Measurements from ENCODE around the gene SLC35A1. TPM values are rescaled to one million over a fixed set of nuclear protein-coding genes. Genes with fewer than 3 reads are reported as not detected.

SLC35A1 gene
- total and polyA plus RNA-seq, 2 of the 4 experiments (the other 2 are of a cell fraction) = 9.7 to 12.4 TPM

DNA sequence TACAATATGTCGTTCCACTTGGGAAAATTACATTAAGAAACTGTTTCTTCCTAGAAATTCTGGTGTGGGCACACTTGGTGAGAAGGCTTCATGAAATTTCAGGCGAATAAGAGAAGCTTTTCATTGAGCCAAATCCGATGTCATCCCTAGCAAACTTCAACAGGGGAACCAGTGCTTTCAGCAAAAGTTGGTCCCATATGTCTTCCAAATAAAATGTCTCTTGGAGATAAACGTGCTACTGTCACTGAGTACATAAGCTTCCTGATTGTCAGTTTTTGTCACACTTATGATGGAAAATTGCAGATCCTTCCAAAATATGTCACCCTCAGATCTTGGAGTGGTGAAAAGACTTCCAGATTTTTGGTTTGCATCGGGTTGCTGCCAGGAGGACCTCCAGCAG, 31.1 kb upstream of the SLC35A1 start:
- Histone ChIP-seq H2BK120ac (ENCODE audit: low read depth, low read length) (no peak overlapping the region), H4K5ac (ENCODE audit: low read depth, low read length) (no peak overlapping the region), H3K4me2 (ENCODE audit: low read depth, low read length) (no peak overlapping the region), H3K14ac (replicated peaks; ENCODE audit: low read depth, low read length) (no peak overlapping the region), H3K4me1 (ENCODE audit: control insufficient read depth, insufficient read depth, low read length) (no peaks in the 10 kb centered on the region), H4K8ac (ENCODE audit: low read depth in 2 of 2, low read length in 2 of 2) (no peak overlapping the region), H3K56ac (ENCODE audit: extremely low read depth, insufficient read depth, low read length) (no peak overlapping the region), H3K27me3 (ENCODE audit: control insufficient read depth, insufficient read depth, low read length) (no peaks in the 10 kb centered on the region), H2AFZ (replicated peaks; ENCODE audit: low read length, poor library complexity) (no peak overlapping the region), H3K27ac (ENCODE audit: insufficient read depth, low read length) (no peak overlapping the region), H2BK20ac (ENCODE audit: low read depth, low read length) (no peak overlapping the region), H3K9me1 (ENCODE audit: insufficient read depth, low read length) (no peaks in the 10 kb centered on the region), H2AK9ac (replicated peaks; ENCODE audit: low read depth, low read length, poor library complexity) (no peak overlapping the region), H2BK15ac (ENCODE audit: low read depth, low read length) (no peak overlapping the region), H3K36me3 (ENCODE audit: control insufficient read depth, insufficient read depth, low read length) (no peaks in the 10 kb centered on the region), H2AK5ac (ENCODE audit: low read depth, low read length) (no peak overlapping the region), H3K18ac (ENCODE audit: low read depth, low read length) (no peak overlapping the region), H4K20me1 (ENCODE audit: insufficient read depth, low read length) (no peaks in the 10 kb centered on the region), H3K9me3 (ENCODE audit: control insufficient read depth, insufficient read depth, low read length) (no peaks in the 10 kb centered on the region), H2BK5ac (ENCODE audit: low read depth, low read length, poor library complexity, severe bottlenecking) (no peak overlapping the region), H3K23ac (ENCODE audit: low read depth, low read length) (no peak overlapping the region), H3K79me1 (ENCODE audit: low read depth in 1 of 2, low read length in 2 of 2) (no peaks in the 10 kb centered on the region), H3K4me3 (ENCODE audit: insufficient read depth, low read depth, low read length) (no peak overlapping the region), H3K4ac (ENCODE audit: low read depth, low read length) (no peak overlapping the region), H3K9ac (ENCODE audit: low read depth, low read length) (no peak overlapping the region), H4K91ac (ENCODE audit: insufficient read depth, low read depth, low read length) (no peak overlapping the region)
- ATAC-seq (ENCODE audit: low read depth) = no peak
- intact Hi-C loops (cut with micrococcal nuclease) (no loop called here), in situ Hi-C loops (cut with MboI; ENCODE audit: low sequenced_read_pairs) (no loop called here), dilution Hi-C loops (cut with HindIII; ENCODE audit: low sequenced_read_pairs, unreplicated experiment) (no loop called here)
- ChIA-PET CTCF (no interaction called here), POLR2A (ENCODE audit: unreplicated experiment) (no interaction called here)
- 100% methylated on average over 1 of the region's 5 CpGs; no CpG with 5 or more reads in 1 of the 2 experiments for WGBS, 2 experiments (ENCODE audit: extremely low coverage in 2 of 2, insufficient read length in 1 of 2)
- TF ChIP-seq USF2 (IDR thresholded peaks at IDR 0.05; ENCODE audit: low read depth, low read length) (no peak), POLR2A (IDR thresholded peaks at IDR 0.05; ENCODE audit: low read depth, low read length) (no peak), BHLHE40 (IDR thresholded peaks at IDR 0.05; ENCODE audit: low read depth, low read length) (no peak)
- no TSS peak for BruUV-seq (replicated peaks)
- no peak for DNase-seq

Measured in IMR-90 (cell line).